ENCODE measurements around the gene AGPAT1.

DNA sequence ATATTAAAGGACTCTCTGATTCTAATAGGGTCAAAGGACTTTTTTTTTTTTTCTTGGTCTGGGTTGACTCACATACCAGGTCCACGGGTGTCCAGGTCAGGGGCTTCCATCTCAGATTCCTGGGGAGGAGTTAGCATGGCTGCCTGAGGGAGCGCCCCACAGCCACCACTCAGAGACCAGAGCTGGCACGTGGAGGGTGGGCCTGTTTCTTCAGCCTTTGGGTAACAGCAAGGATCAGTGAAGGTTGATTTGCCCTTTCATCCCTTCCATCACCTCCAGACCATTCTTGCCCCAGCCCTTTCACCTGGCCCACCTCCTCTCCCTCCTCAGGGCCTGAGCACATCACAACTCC, 22.4 kb upstream of the AGPAT1 start:
- TF ChIP-seq POLR2AphosphoS5 (IDR thresholded peaks at IDR 0.05) = no peak
- TF ChIP-seq EP300 (IDR thresholded peaks at IDR 0.05) = no peak

All from upper lobe of left lung (tissue), 4 donors.